ENCODE results near the gene HOMER2. TPM values are rescaled to one million over a fixed set of nuclear protein-coding genes. Genes with fewer than 3 reads are reported as not detected.
"Not testable (repeated sequence)": the region's sequence is repeated elsewhere in the genome, so short reads cannot be mapped to it uniquely, and the experiment has no call there.

Gene HOMER2
- polyA plus RNA-seq, 12 donors, result 18.9 to 46.2 (median 32.1) TPM

GRCh38 chr15:82901114-82901805, 51.3 kb downstream of the HOMER2 start:
- no peak for DNase-seq

- DNase-seq, result no peak
These were observed 51.9 kb downstream of the HOMER2 start for GRCh38 chr15:82900511-82901060.

GRCh38 chr15:82898961-82899360, 53.6 kb downstream of the HOMER2 start:
- DNase-seq, result no peak

- DNase-seq, result no peak
These were observed 56.5 kb downstream of the HOMER2 start for GRCh38 chr15:82895983-82896382.

GRCh38 chr15:82894971-82895520, 57.5 kb downstream of the HOMER2 start:
- peak; percentile 15 for DNase-seq

DNA sequence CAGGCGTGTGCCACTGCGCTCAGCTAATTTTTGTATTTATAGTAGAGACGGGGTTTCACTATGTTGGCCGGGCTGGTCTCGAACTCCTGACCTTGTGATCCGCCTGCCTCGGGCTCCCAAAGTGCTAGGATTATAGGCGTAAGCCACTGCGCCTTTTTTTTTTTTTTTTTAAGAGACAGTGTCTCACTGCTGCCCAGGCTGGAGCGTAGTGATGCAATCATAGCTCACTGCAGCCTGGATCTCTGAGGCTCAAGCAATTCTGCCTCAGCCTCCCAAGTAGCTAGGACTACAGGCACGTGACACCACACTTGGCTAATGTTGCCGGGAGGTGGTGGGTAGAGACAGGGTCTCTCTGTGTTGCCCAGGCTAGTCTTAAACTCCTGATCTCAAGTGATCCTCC, 59.0 kb downstream of the HOMER2 start:
- not testable (repeated sequence) for DNase-seq

DNA sequence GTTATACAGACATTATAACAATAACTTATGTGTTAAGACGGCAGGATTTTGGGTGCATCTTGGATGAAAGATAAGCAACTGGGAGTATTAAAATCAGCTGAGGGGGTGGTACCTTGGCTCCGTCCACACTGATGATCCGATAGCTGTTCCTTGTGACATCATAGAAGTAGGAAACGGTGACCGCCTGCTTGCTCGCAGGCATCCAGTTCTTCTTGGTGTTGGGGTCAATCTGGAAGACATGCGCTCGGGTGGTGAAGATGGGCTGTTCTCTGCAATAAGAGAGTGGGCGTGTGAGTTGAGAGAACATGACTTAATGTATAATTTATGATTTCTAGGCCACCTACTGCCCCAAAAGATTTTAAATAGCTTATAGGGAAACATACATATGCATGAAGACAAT, 59.9 kb downstream of the HOMER2 start:
- DNase-seq, result no peak

DNA sequence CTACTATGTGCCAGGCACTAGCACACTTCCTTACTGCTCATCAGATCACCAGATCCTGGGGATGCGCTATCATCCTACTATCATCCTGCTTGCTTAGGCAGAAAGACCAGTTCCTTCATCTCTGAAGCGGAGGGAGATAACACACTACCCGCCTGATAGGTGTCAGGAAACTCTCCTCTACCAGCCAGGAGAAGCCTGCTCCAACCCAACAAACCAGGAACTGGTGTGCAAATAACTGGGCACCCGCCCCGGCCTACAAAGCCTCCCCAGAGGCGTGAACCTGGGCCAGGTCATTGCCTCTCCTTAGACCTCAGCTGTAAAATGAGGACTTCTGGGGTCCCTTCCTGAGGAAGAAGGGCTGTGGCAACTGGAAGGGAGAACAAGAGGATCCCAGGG, 61.5 kb downstream of the HOMER2 start:
- no peak for DNase-seq

DNA sequence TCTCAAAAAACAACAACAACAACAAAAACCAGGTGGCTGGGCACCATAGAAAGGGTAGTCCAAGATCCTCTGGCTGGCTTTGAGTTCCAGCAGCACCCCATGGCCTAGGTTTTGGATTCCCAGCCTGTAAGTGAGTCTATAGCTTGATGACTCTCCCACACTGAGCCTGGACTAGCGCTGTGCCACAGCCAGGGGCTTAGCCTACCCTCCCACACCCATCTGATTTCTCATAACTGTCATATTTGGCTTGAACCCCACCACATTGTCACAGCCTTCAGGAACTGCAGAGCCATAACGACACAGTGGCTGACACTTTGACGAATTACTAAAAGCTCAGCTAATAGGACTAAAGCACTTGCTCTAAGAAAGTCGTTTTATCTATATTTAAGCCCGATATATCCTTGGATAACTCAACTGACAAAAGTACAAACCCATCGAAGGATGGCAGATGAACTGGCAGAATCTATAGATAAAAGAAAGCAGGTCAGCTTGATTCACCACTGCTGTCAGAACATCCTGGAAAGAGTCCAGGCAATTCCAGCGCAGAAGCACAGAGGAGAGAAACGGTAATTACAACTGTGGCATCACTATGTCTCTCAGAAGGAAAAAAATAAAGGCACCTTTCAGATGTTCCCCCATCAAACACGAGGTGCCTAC, 62.1 kb downstream of the HOMER2 start:
- no peak for DNase-seq

DNA sequence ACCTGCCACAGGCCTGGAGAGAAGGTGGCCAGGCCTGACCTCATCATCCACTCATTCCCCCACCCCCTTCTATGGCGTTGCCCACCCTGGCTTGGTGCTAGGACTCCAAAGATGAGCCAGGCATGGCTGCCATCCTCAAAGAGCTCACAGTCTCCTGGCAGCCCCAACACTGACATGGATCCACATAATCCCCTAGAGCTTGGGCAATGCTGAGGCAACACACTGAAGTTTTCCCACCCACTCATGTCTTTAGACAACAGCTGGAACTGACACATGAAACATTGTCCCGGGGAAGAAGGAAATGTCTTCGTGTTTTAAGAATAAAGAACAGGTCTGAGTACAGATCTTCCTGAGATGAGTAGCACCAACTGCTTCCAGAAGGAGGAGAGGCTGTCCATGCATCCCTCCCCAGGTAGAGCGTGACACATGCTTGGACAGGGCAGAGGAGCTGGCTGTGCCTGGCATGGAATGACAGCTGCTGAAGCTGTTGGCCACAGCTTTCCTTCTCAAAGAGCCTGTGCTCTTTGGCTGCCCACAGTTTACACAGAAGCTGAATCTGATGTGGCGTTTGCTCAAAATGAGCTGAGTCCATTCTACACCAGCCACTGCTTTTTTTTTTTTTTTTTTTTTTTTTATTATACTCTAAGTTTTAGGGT, 70.1 kb downstream of the HOMER2 start:
- DNase-seq, result no peak

- DNase-seq, result no peak
These were observed 70.8 kb downstream of the HOMER2 start for GRCh38 chr15:82881747-82882146.

GRCh38 chr15:82880704-82881103, 71.8 kb downstream of the HOMER2 start:
- DNase-seq, result no peak

DNA sequence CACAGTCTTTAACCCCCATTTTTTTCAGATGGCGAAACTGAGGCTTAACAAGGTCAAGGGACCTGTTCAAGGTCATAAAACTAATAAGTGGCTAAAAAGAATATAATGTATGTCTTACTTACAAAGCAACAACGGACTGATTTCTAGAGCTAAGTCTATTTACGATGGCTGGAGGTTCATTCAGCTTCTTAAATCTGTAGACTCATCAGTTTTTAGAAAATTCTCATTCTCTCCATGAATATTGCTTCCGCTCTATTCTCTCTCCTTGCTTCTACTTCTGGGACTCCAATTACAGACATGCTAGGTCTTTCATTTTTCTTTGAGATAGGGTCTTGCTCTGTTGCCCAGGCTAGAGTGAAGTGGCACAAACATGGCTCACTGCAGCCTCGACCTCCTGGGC, 74.2 kb downstream of the HOMER2 start:
- DNase-seq, result no peak

- DNase-seq, result no peak
These were observed 74.7 kb downstream of the HOMER2 start for GRCh38 chr15:82877825-82878224.

- DNase-seq, result no peak
These were observed 77.0 kb downstream of the HOMER2 start for GRCh38 chr15:82875411-82876003.

DNA sequence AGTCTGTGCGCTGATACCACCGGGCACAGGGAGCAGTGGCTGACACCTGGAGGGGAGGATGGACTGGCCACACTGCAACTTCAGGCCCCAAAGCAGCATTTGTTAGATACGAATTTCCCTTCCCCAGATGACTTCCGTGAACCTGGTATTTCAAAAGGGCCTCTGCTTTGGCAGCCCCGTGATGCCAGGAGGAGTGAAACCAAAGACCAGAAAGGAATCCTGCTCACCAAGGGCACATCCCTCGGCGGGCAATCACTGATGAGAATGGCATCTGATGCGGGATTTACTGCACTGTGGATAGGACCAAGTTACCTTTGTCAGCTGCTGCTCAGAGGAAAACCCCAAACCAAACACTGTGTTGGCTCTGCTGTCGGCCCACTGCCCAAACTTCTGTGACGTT, 77.6 kb downstream of the HOMER2 start:
- no peak for DNase-seq

DNA sequence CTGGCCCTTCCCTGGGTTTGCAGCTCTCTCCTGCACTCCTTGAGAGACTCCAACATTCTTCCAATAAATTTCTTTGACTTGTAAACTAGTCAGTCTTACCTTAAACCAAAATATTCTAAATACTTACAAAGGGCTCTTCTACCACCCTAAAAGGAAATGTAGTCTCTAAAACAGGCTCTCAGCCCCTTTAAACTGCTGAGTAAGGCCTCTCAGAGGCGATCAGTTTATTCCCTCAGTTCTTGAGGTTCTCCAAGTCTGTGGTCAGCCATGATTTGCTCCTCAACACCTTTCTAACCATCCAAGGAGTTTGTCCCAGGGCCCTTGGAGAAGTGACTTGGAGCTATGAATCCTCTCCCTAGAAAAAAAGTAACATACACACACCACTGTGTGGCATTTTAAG, 78.3 kb downstream of the HOMER2 start:
- DNase-seq, result no peak

DNA sequence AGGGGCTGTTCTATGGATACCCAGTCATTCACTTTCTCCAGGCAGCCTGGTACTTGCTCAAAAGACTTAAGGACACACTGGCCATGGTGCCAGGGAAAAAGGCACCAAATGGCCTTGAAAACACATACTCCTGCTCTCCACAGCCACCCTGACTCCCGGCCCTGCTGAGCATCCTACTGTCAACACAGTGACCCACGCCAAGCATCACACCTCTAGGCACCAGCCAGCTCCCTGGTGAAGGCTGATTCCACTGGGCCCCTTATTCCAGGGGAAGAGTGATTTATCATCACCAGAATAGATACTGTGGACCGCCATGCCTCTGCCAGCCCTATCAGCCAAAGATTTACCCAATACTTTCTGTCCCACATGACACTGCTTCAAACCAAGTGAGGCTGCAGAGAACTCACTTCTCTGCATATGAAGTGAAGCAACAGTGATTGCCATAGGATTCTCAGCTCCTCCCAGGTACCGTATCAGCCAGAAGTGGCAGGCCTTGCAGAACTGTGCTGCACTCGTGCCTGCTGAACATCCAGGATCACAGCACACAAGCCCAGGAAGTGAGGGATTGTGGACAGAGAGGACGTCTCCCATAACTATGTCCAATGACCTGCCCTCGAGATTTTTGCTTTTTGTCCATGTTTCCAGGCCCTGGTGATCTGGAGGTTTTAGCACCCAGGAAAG, 79.4 kb downstream of the HOMER2 start:
- no peak for DNase-seq

DNA sequence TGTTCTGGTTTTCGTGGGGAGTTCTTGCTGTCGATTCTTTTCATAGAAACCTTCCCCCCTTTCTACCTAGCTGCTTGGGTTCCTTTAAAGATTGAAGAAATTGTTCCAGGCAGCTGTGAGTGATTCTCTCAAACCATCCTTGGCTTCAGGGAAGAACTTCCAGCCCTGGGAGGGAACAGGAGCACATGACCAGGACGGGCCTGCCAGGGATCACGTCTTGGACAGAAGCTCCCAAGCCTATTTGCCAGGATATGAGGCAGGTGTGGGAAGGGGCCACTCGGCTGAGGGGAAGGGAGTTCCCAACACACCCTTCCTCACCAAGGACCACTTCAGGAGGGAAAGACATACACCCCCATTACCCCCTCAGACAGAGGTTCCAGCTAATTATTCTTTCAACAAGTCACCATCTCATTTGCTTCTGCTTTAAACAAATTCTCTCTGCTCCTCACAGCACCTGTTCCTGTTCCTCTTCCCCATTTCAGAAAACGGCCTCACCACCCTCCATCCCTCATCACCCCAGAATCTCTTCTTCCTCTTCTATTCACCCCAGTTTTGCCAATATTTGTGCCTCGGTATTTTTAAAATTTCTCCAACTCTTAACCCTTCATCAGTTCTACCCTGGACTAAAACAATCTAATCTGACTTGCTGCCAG, 80.6 kb downstream of the HOMER2 start:
- no peak for DNase-seq

DNA sequence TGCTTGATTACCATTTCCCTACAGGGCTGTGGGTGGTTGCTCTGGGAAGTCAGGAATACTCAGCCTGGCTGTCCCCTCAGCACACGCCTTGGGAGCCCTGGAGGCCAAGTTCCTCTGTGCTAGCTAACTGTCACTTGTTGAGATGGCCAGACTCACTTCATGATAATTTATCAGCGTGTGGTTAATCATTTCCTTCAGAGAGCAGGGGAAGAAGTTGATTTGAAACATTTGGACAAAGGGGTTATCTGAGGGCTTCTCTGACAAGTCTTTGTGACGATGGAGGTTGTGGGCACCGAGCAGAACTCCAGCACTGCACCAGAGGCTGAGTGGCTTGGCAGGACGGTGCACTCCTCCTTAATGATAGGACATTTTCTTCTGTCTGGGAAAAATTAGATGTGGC, 81.2 kb downstream of the HOMER2 start:
- no peak for DNase-seq

GRCh38 chr15:82870727-82871320, 81.7 kb downstream of the HOMER2 start:
- DNase-seq, result no peak

Data from muscle of arm (tissue), 12 donors.